ENCODE measurements around the gene GLS.

DNA sequence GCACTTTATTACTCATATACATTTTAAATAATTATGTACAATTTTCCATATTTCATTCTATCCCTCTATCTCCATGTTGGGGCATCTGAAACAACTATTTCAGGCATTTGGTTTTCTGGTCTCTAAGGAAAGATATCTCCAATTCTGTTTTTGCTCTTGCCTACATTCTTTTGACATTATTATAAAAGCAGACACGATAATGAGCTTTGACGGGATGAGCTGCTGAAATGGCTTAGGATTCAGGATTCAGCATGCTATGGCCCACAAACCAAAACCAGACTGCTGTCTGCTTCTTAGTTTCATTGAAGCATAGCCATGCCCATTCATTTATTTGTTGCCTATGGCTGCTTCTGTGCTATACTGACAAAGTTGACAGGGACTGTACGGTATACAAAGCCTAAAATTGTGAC lies 42.7 kb upstream of the GLS start:
- TF ChIP-seq CTCF (conservative IDR thresholded peaks at IDR 0.05 in 1 of 2, IDR thresholded peaks at IDR 0.05 in 1 of 2; ENCODE audit: extremely low read depth in 1 of 2, insufficient read depth in 1 of 2, low read depth in 1 of 2, low read length in 2 of 2) (no peak), EZH2 (IDR thresholded peaks at IDR 0.05; ENCODE audit: borderline replicate concordance, low read length) (no peak)
